Measurements from ENCODE around the gene POLR2L. TPM values are rescaled to one million over a fixed set of nuclear protein-coding genes. Genes with fewer than 3 reads are reported as not detected.

POLR2L gene
- total RNA-seq, 4 donors from 2014 or later: 95.5 to 165 (median 110) TPM

DNA sequence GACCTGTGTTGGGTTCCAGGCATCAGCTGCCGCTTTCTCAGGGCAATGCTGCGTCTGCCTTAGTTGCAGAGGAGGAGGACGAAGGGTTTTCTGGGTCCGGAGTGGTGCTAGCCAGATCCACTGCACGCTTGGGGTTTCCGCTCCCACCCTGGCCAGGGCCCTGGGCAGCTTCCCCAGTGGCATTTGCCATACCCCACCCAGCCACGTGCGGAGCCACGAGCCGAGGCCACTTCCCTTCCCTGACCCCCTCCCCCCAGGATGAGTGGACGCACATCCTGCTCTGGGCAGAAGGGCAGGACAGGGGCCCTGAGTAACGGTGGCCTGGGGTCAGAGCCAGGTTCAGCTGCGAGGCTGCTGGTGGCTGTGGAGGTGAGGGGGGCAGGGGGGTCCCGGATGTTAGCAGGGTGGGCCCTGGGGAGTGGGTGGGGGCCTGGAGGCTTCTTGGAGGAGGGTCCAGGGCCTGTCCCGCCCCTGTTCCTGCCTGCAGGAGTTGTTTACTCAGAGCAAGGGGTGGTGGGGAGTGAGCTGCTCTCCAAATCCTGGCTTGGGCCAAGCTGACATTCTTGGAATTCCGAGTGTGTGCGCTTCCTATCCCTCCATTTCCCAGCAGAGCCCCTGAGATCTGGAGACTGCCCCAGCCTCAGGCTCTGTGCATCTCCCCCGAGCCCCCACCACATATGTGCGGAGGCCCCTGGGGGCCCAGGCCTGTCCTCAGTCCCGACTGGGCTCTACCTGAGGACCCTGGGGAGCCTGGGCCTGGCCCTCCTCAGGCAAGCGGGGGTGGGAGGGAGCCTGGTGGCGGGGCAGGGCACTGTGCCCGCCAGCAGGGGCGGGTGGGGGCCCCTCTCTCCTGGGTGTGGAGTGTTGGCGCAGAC is 1.7 kb upstream of the POLR2L start:
- ATAC-seq (ENCODE audit: low FRiP score) (peak; percentile 51), DNase-seq (ENCODE audit: low spot score) (peak; percentile 76)
- TF ChIP-seq, protein P1, sequence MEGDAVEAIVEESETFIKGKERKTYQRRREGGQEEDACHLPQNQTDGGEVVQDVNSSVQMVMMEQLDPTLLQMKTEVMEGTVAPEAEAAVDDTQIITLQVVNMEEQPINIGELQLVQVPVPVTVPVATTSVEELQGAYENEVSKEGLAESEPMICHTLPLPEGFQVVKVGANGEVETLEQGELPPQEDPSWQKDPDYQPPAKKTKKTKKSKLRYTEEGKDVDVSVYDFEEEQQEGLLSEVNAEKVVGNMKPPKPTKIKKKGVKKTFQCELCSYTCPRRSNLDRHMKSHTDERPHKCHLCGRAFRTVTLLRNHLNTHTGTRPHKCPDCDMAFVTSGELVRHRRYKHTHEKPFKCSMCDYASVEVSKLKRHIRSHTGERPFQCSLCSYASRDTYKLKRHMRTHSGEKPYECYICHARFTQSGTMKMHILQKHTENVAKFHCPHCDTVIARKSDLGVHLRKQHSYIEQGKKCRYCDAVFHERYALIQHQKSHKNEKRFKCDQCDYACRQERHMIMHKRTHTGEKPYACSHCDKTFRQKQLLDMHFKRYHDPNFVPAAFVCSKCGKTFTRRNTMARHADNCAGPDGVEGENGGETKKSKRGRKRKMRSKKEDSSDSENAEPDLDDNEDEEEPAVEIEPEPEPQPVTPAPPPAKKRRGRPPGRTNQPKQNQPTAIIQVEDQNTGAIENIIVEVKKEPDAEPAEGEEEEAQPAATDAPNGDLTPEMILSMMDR (IDR thresholded peaks at IDR 0.05): no peak

- TF ChIP-seq, protein P1 (IDR thresholded peaks at IDR 0.05): no peak
- ATAC-seq (ENCODE audit: low FRiP score) (no peak), DNase-seq (ENCODE audit: low spot score) (no peak)
Observed at GRCh38 chr11:843086-843734, 881 bp upstream of the POLR2L start.

GRCh38 chr11:841981-842369 is 354 bp downstream of the POLR2L start:
- DNase-seq (ENCODE audit: low spot score): no peak
- no peak for ATAC-seq (ENCODE audit: low FRiP score)
- TF ChIP-seq, protein P1 (IDR thresholded peaks at IDR 0.05): no peak

GRCh38 chr11:839875-840617 is 2.3 kb downstream of the POLR2L start:
- ATAC-seq (ENCODE audit: low FRiP score) (no peak), DNase-seq (ENCODE audit: low spot score) (no peak)
- TF ChIP-seq, protein P1 (IDR thresholded peaks at IDR 0.05): no peak

DNA sequence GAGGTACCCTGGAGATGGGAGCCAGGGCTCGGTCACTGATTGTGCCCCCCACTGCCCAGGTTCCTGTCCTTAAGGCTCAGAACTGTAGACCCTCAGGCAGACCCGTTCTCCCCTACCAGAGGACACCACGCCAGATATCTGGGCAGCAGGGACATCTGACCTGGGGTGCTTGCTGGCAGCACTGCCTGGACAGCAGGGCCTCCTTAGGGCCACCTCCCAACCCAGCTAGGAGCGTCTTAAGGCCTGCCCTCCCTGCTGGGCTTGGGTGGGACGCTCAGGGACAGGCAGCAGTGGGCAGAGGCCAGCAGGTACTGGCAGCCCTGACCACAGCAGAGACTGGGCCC is 3.1 kb downstream of the POLR2L start:
- TF ChIP-seq, protein P1 (IDR thresholded peaks at IDR 0.05): no peak
- ATAC-seq (ENCODE audit: low FRiP score): no peak
- DNase-seq (ENCODE audit: low spot score): no peak

GRCh38 chr11:838441-839279 is 3.7 kb downstream of the POLR2L start:
- TF ChIP-seq, protein P1 (IDR thresholded peaks at IDR 0.05): no peak
- DNase-seq (ENCODE audit: low spot score) (no peak), ATAC-seq (ENCODE audit: low FRiP score) (no peak)

Measured in omental fat pad (tissue), 4 donors.